Uterus (tissue), 4 donors: ENCODE measurements around the gene CCT6B. TPM values are rescaled to one million over a fixed set of nuclear protein-coding genes. Genes with fewer than 3 reads are reported as not detected.
A peak's percentile ranks its signal among the peaks of the same experiment; 100 is the strongest.

Experiments
- DNase-seq, 2 donors: peaks; one replicate each; pipeline ENCODE4 v3.0.0-alpha.2; 2019 to 2020
- H3K27ac ChIP-seq, 2 donors: fragments of 200-600 bp; sonication (generic); 1 replicate in 1 of 2; 2 replicates in 1 of 2; pipeline ENCODE4 v1.5.1; 2016 to 2018
- H3K27me3 ChIP-seq, 2 donors: fragments of 200-600 bp; sonication (generic); one replicate each; pipeline ENCODE4 v1.5.1; 2018 to 2019; ENCODE audit warnings: control low read depth in 1 of 2
- H3K36me3 ChIP-seq, 2 donors: fragments of 200-600 bp; sonication (generic); one replicate each; pipeline ENCODE4 v1.5.1; 2019; ENCODE audit warnings: control low read depth in 1 of 2
- H3K4me1 ChIP-seq, 2 donors: fragments of 200-600 bp; sonication (generic); one replicate each; pipeline ENCODE4 v1.5.1; 2018 to 2019; ENCODE audit warnings: control low read depth in 1 of 2
- H3K4me3 ChIP-seq, 2 donors: fragments of 200-600 bp; sonication (generic); 1 replicate in 1 of 2; 2 replicates in 1 of 2; pipeline ENCODE4 v1.5.1; 2018 to 2019; ENCODE audit warnings: mild to moderate bottlenecking in 1 of 2
- H3K9me3 ChIP-seq, 2 donors: fragments of 200-600 bp; sonication (generic); one replicate each; pipeline ENCODE4 v1.5.1; 2019; ENCODE audit warnings: control low read depth in 1 of 2
- CTCF ChIP-seq, 4 experiments: fragments of 200-600 bp in 2 of 4; fragments of 450-650 bp in 2 of 4; sonication (generic) in 2 of 4; IDR thresholded peaks; one replicate each; pipeline ENCODE4 v1.5.1; 2016 to 2019; ENCODE audit warnings: antibody characterized with exemption in 4 of 4, mild to moderate bottlenecking in 2 of 4, moderate library complexity in 1 of 4
- POLR2A ChIP-seq, 2 donors: fragments of 450-650 bp; IDR thresholded peaks; one replicate each; pipeline ENCODE4 v1.6.1; 2016; ENCODE audit warnings: antibody characterized with exemption in 2 of 2, mild to moderate bottlenecking in 1 of 2, moderate library complexity in 1 of 2
- intact Hi-C: fragments of 100-400 bp; cut with DNase I; formaldehyde crosslinking; loops from one replicate; pipeline ENCODE4 v1.15.1; 2023; ENCODE audit warnings: low total_unique reads
- total RNA-seq, 4 donors: library from RNA; depleted of rRNA in 3 of 4; stranded (reverse); fragments of >200 nt in 3 of 4; gene quantifications; one replicate each; pipeline versions ENCODE4 v1.1.0 to v1.2.4, GENCODE V29; 2014 to 2023
- donor health status: DM: yes; HTN: yes; CAD: no.

The CCT6B gene
- total RNA-seq, 4 donors from 2014 or later, result 0.77 to 9.3 (median 7.1) TPM

- peak; percentile 71 to 77 for DNase-seq
- no peak overlapping the region for H3K4me3 ChIP-seq
- no peaks in the 10 kb centered on the region for H3K9me3 ChIP-seq
- no peaks in the 10 kb centered on the region for H3K36me3 ChIP-seq
- H3K27me3 ChIP-seq, result no peaks in the 10 kb centered on the region
- peak overlapping the region; percentile 63 to 66 for H3K27ac ChIP-seq
- no peak for TF ChIP-seq CTCF (IDR thresholded peaks at IDR 0.05)
- TF ChIP-seq POLR2A (IDR thresholded peaks at IDR 0.05), result no peak
- intact Hi-C loops, result no loop called here
- H3K4me1 ChIP-seq, result peaks cover 0 to 6% of the 10 kb centered on the region in 2 donors
These were observed 36.1 kb upstream of the CCT6B start for GRCh38 chr17:34997355-34997862.

- TF ChIP-seq CTCF (IDR thresholded peaks at IDR 0.05) (no peak), POLR2A (IDR thresholded peaks at IDR 0.05) (no peak)
- H3K27me3 ChIP-seq, result no peaks in the 10 kb centered on the region
- peak overlapping the region; percentile 63 to 66 for H3K27ac ChIP-seq
- no peaks in the 10 kb centered on the region for H3K9me3 ChIP-seq
- DNase-seq, result no peak
- intact Hi-C loops, result no loop called here
- peaks cover 0 to 6% of the 10 kb centered on the region in 2 donors for H3K4me1 ChIP-seq
- no peak overlapping the region for H3K4me3 ChIP-seq
- no peaks in the 10 kb centered on the region for H3K36me3 ChIP-seq
These were observed 35.4 kb upstream of the CCT6B start for GRCh38 chr17:34996422-34997285.

- H3K27ac ChIP-seq, result no peak overlapping the region
These were observed 31.8 kb upstream of the CCT6B start for GRCh38 chr17:34993031-34993430.

GRCh38 chr17:34991606-34992005 lies 30.3 kb upstream of the CCT6B start:
- H3K4me1 ChIP-seq, result no peaks in the 10 kb centered on the region
- H3K9me3 ChIP-seq, result no peaks in the 10 kb centered on the region
- H3K27me3 ChIP-seq, result no peaks in the 10 kb centered on the region
- TF ChIP-seq POLR2A (IDR thresholded peaks at IDR 0.05), result no peak
- no peak for TF ChIP-seq CTCF (IDR thresholded peaks at IDR 0.05)
- H3K27ac ChIP-seq, result peak overlapping the region in 1 of 2 donors; percentile 71
- H3K4me3 ChIP-seq, result no peak overlapping the region
- intact Hi-C loops, result no loop called here
- H3K36me3 ChIP-seq, result no peaks in the 10 kb centered on the region
- DNase-seq, result no peak

More at GRCh38 chr17:34993031-34993430, 31.8 kb upstream of the CCT6B start:
- TF ChIP-seq CTCF (IDR thresholded peaks at IDR 0.05), result no peak
- TF ChIP-seq POLR2A (IDR thresholded peaks at IDR 0.05), result no peak
- H3K4me3 ChIP-seq, result no peak overlapping the region
- no peaks in the 10 kb centered on the region for H3K9me3 ChIP-seq
- no peak for DNase-seq
- no peaks in the 10 kb centered on the region for H3K36me3 ChIP-seq
- H3K27me3 ChIP-seq, result no peaks in the 10 kb centered on the region
- H3K4me1 ChIP-seq, result peaks cover 0 to 6% of the 10 kb centered on the region in 2 donors
- intact Hi-C loops, result no loop called here

- no peak overlapping the region for H3K4me3 ChIP-seq
- DNase-seq, result peak; percentile 31 to 34
- no peaks in the 10 kb centered on the region for H3K4me1 ChIP-seq
- no peaks in the 10 kb centered on the region for H3K36me3 ChIP-seq
- TF ChIP-seq CTCF (IDR thresholded peaks at IDR 0.05) (no peak), POLR2A (IDR thresholded peaks at IDR 0.05) (no peak)
- no peaks in the 10 kb centered on the region for H3K9me3 ChIP-seq
- intact Hi-C loops, result no loop called here
- H3K27me3 ChIP-seq, result no peaks in the 10 kb centered on the region
- peak overlapping the region in 1 of 2 donors; percentile 71 for H3K27ac ChIP-seq
These were observed 29.7 kb upstream of the CCT6B start for GRCh38 chr17:34990921-34991365.
